Measurements from ENCODE around the gene CPSF3.
"Not testable (repeated sequence)": the region's sequence is repeated elsewhere in the genome, so short reads cannot be mapped to it uniquely, and the experiment has no call there.

Gene CPSF3

DNA sequence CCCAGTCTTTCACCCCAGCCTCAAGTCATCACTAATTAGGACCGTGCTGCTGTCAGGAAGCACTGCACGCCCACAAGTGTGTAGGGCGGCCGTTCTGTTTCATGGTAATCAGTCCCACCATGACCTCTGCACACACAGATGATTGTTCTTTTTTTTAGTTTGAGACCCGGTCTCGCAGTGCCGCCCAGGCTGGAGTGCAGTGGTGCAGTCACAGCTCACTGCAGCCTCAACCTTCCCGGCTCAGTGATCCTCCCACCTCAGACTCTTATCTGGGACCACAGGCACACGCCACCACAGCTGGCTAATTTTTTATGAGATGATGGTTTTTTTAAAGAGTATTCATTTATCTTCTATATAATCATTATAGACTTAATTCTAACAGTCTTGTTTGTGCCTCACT lies 49.1 kb downstream of the CPSF3 start:
- no peak for DNase-seq

DNA sequence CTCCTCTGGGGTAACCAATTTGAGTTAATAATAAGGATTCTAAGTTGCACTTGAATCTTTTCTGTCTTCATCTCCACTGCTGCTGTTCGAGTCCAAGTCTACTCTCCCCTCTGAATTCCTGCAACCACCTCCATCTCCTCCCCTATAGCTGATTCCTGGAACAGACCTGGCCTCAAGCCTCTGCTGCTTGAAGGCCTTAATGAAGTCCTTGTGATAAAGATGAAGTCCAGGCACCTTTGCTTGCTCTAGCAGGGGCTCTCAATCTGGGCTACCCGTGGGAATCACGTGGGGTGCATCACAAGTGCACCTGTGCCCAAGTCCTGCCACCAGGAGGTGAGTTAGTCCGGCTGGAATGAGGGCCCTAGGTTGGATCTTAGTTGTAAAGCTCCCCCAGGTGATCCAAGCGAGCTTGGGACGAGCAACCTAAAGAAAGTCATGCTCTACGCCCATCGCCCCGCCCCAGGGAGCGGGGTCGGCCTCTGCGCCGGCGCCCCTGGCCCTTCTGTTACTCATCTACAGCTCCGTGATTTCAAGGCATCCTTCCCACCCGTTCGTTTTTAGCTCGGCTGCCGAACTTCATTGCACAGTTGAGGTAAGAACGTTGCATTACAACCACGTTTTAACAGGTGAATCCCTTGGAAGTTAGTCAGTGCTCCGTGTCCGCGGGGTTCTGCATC lies 50.0 kb downstream of the CPSF3 start:
- DNase-seq: no peak

DNA sequence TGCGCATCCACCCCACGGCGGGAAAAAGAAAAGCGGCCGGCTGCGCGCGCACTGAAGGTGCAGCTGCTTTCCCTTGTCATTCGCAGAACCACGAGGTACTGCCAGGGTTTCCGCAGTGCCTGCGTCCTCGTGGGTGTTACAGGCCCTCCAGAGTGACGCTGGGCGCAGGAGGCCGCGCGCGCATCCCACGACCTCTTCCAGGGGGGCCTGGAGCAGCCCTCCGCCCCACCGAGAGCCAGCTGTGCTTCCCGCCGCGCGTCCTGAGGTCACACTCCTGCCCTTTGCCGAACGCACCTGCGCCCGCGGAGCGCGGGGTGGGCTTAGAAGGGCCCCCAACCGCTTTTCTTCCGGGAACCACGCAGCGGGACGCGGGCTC lies 50.5 kb downstream of the CPSF3 start:
- no peak for DNase-seq

DNA sequence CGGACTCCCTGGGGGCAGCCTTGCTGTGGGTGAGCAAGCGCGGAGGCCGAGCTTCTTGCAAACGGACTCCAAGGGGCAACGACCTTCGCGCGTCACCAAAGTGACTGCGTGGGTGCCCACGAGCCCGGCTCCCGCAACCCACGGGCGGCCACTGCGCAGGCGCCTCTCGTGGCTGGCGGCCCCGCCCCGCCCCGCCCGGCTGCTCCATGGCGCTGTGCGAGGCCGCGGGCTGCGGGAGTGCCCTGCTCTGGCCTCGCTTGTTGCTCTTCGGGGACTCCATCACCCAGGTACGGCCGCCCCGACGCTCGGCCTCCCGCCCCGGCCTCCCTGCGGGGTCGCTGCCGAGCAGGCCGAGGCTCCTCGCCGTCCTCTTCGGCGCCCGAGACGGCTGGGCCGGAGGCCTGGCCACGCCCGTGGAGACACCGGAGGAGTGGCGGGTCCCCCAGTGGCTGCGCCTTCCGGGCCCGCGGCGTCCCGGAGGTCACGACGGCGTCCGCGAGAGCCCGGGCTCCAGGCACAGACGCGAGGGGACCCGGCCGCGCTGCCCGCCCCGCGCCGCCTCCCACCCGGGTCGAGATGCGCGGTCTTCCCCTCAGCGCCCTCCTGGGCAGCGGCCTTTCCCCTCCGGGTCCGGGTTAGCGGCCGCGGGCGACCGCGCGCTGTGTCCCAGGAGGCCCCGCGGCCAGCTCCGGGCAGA lies 51.1 kb downstream of the CPSF3 start, which contains the start of gene IAH1:
TSS of gene IAH1 (plus strand) at position 191 of the 697 bp plus-strand sequence. CDS start at position 207, 16 bp downstream.
- no peak for DNase-seq

DNA sequence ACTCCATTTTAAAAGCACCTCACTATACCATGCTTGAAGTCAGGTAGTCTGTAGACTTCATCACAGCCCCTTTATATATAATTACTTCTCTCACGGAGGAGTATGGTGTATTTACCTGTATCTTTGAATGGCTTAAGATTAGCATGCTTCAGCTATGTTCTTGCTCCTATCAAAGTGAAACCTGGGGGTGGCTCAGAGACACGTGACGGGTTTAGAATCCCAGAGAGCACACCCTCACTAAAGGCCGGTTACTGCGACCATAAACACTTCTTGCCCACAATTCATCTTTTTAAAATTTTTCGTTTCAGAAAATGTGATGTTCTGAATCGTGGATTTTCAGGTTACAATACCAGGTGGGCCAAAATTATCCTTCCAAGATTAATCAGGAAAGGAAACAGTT lies 54.5 kb downstream of the CPSF3 start:
- DNase-seq: no peak

DNA sequence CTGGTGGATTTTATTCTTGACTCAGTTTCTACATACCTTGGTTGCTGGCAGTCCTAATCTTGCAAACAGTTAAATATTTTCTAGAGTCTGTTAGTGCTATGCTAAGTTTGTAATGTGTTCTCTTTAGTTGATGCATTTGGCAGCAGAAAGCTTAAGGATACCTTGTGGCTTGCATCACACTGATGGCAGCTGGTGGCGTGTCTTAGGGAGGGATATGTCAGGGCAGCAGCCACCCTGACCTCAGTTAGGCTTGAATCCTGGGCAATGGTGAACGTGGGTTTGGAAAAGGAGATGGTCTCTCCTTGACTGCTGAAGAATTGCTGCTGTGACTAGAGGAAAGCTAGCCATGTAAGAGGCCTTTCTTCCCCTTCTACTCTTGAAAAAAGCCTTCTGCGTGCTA lies 55.1 kb downstream of the CPSF3 start:
- no peak for DNase-seq

DNA sequence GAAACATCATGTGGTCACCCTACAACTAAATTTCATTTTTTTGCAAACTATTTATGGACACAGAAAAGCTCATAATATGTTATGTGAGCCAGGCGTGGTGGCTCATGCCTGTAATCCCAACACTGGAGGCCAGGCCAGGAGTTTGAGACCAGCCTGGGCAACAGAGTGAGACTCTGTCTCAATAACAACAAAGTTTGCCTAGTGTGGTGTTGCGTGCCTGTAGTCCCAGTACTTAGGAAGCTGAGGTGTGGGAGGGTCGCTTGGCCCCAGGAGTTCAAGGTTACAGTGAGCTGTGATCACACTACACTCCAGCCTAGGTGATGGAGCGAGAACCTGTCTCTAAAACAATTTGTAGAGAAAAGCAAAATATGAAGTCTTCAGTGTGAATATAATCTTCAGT lies 56.7 kb downstream of the CPSF3 start:
- no peak for DNase-seq

DNA sequence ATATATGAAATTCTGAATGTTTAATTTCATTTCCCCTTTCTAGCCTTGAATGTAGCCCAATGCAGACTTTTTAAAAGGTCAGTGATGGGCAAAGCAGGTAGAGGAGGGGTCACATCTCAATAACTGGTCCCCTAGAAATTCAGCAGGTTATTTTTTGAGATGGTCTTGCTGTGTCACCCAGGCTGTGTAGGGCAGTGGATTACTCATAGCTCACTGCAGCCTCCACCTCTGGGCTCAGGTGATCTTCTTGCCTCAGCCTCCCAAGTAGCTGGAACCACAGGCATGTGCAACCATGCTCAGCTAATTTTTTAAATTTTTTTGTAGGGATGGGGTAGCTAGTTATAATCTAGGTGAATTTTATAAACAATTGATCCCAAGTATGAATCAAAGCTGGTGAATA lies 59.7 kb downstream of the CPSF3 start:
- DNase-seq: no peak

DNA sequence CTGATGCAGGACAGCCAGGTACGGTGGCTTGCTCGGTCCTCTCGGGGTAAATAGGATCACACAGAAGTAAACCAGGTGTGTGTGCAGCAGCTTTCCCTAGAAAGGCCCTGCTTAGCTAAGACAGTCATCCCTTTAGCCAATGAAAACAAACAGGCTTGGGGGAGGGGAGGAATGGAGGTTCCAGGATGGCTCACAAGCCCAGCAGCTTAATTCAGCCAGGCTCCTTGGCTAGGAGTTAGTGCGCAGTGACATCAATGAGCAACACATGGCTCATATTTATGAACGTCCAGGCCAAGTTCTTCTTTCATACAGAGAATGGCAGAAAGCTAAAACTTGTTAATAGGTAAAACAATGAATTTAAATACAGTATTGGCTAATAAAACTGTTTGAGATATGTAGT lies 61.1 kb downstream of the CPSF3 start:
- no peak for DNase-seq

DNA sequence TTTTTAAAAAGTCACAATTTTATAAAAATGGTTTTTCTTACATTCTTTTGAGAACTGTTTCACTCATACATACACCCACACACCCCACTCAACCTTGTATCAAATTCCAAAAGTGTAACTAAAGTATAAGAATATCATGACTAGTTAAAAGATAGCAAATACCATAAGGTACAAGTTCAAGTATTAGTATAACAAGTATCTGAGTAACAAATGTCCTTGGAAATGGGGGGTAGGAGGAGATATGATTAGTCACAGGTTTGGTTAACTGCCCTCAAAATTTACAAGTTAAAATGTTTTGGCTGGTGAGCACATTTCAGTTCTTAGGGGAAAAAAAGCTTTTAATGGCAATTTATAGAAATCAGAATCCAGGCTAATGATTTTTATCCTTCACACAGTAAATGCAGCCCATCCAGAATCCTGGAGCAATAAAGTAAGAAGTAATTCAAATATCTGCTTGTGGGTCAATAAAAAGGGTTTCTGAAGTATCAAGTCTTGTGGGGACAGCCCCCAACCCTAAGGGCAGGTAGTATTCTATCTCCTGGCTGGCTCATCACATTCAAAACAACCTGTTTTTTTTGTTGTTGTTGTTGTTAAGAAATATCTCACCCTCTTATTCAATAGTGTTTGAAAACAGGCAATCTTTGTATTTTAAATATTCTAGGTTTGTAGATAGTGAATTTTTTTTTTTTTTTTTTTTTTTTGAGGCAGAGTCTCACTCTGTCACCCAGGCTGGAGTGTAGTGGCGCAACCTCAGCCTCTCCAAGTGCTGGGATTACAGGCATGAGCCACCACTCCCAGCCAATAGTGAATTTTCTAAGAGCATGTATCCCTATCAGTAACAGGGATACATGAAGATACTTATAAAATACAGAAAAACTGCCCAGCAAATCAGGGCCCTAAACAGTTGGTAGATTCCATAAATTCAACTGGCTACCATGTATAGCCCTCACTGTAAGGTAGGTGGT lies 65.4 kb downstream of the CPSF3 start:
- DNase-seq: no peak

DNA sequence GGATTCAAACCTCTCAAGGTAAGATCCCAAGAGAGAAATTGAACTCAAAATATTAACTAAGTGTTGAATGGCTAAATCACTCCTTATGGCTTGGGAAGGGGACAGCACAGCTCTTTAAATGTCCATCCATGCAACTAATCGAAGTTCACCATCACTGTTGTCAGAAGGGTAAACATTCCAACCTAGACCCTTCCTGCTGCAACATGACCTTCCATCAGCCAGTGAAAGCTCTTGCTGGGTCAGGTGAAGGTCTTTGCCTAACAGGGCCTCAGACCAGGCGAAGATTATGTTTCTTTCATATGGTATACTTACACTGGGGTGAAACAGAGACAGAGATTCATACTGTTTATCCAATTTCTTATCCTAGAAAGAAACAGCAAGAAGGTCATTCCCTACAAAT lies 67.3 kb downstream of the CPSF3 start:
- DNase-seq: no peak

DNA sequence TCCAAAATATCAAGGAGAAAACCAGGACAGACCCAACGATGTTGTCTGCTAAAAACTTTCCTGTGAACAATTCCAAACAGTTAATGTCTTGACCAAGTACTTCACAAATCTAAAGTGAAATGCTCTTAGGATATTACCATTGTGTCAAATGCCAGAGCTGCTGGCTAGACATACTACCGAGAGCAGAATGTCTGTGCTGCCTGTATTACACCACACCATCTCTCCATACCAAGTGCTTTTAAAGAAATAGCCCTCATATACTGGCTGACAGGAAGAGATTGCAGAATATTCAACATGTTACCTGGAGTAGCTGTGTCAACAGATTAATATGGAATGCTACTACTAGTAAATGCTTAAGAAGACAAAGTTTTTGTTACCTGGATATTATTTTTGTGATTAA lies 69.5 kb downstream of the CPSF3 start:
- DNase-seq: no peak

DNA sequence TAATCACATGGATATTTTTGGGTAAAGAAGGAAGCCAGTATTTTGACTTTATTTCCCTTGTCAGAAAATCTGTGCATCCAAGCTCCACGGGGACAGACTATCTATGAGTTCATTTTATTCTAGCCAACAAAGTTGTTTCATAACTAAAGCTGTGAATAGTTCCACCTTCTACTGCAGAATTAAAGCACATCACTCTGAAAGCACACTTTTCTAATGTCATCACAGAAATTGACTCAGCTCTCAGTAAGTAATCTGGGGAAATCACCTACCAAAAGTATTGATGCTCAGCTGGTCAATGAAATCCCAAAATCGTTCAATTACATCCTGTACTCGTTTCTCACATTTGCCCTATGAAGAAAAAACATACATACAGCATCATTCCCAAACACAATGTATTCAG lies 70.0 kb downstream of the CPSF3 start:
- DNase-seq: no peak

DNA sequence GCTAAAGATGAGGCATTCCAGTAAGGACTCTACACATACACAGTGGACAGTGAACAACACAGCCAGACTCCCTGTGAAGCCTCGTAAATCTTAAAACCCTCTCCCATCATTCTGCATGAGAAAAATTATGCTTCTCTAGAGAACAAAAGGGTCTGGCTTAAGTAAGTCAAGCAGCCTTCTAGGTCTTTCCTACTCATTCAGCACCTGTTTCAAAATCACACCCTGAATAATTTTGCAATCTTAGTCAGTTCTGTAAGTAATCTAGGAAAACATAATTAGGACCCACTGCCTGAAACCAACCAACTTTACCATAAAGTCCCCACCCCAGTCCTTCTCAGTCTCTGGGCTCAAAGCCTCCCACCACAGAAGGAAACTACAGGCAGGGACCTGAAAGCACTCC lies 70.6 kb downstream of the CPSF3 start:
- DNase-seq: no peak

DNA sequence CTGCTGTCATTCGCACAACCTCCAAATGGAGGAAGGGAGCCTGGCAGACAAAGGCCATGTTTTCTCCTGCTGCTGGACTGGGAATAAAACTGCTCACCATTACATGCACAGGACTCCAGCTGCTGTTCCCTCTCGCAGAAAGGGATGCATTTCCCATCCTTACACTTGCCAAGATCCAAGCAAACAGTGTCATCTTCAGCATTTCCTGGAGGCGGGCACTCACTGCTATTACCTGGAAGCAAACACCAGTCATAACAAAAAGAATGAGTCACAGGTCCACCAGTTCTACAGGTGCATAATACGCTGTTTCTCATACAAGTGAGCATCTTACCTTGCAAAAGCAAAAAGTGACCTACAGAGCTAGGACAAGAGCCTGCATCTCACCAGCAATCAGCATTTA lies 73.6 kb downstream of the CPSF3 start:
- DNase-seq: no peak

DNA sequence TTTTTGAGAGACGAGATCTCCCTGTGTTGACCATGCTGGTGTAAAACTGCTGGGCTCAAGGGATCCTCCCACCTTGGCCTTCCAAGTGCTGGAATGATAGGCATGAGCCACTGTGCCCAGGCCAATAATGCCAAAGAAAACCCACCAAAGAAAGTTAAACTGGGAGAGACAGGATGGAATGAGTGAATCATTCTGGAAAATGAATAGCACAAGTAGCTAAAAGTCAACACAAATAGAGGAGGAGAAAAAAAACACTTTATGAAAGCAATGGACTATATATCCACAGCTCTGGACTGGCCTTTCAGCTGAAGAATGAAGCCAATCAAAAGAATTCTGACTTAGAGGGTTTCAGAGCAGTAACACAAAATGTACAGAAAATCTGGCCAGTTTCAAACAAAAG lies 74.8 kb downstream of the CPSF3 start:
- DNase-seq: no peak

DNA sequence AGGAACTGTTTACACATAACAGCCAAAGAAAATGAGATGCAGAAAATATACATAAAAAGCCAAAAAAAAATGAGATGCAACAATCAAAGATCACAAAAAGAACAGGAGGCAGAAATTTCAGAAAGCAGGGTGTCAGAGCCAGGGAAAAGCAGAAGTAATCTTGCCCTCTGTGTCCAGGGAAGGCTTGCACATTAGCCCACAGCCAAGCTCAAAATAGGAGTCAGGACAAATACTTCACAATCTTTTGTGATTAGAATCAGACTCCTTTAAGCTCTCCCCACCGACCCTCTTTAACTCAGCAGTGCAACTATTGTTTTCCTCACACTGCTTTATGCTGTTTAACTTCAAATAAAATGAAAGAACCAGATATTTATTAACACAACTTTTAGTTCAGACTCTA lies 85.5 kb downstream of the CPSF3 start:
- no peak for DNase-seq

DNA sequence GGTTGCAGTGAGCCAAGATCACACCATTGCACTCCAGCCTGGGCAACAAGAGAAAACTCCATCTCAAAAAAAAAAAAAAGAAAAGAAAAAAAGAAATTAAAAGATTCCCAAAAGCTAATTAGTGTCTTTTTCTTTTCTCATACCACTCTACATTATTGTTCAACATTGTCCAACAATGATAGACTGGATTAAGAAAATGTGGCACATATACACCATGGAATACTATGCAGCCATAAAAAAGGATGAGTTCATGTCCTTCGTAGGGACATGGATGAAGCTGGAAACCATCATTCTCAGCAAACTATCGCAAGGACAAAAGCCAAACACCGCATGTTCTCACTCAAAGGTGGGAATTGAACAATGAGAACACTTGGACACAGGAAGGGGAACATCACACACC lies 90.5 kb downstream of the CPSF3 start:
- DNase-seq: not testable (repeated sequence)

DNA sequence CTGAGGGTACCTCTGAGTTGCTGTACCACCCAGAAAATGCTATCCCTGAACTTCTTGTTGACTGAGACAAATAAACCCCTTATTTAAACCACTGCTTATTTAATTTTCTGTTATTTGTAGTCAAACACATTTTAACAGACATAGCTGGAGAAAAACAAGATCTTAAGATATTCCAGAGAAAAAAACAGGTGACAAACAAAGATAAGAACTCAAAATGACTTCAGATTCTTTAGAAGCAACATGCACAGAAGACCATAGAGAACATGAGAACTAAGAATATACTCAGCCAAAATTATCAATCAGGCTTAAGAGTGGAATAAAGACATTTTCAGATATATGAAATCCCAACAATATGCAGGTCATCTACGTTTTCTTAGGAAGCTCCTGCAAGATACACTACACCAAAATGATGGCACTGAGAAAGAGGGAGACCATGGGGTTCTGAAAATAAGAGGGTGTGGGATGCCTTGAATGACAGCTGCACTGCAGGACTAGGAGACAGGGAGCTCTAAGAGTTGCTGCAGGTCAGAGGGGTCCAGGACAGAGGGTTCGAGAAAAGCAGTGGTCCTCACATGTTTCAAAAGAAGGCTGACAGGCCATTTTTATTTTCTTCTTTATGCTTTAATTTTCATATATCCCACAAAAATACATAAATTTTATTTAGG lies 93.8 kb downstream of the CPSF3 start:
- no peak for DNase-seq

DNA sequence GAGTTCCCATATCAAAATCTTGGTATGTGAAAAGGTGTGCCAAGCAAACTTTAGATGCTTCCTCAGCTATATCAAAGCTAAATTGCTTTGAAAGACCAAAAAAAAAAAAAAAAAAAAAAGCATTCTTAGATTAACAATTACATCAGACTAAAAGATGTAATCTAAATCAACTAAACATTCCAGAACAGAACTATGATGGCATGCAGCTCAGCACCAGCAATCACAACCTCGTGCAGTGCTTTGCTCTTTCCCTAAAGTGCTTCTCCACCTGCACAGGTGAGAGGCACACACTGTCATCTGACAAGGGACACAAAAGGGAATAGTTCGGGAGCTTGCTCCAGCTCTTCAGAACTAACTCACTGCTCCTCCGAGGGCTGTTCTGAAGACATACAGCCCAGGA lies 94.7 kb downstream of the CPSF3 start:
- no peak for DNase-seq

DNA sequence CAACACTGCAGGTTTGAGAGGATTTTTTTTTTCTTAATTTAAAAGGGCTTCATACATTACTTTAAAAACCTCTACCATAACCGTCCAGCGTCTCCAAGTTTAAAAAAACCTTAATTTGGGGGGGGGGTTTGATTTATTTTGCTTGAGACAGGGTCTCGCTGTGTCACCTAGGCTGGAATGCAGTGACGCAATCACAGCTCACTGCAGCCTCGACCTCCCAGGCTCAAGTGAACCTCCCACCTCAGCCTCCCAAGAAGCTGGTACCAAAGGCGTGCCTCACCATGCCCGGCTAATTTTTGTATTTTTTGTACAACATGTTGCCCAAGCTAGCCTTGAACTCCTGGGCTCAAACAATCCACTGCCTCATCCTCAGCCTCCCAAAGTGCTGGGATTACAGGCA lies 95.3 kb downstream of the CPSF3 start:
- DNase-seq: no peak

DNA sequence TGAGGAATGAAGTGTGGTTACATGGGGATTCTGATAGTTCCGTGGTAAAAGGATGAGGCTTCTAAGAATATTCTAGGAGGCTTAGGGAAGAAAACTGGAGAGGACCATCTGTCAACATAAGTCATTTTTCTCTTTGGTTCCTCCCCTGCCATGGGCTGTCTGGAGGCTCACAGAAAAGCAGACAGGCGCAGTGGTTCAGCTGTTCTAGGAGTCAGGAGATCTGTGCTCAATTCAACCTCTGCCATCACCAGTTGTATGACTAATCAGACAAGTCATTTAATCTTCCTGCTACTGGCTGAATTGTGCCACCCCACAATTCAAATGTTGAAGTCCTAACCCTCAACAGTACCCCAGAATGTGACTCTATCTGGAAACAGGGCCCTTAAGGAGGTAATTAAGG lies 95.8 kb downstream of the CPSF3 start:
- no peak for DNase-seq

Measured in NCI-H1694 treated with DMSO at 0.1 percent for 48 hours (cell line).